ENCODE results near the gene ADAM33.

- no peak for TF ChIP-seq CTCF (conservative IDR thresholded peaks at IDR 0.05; ENCODE audit: low read length)
- no peak for TF ChIP-seq EZH2phosphoT487 (IDR thresholded peaks at IDR 0.05; ENCODE audit: borderline replicate concordance)
These were observed 50.3 kb downstream of the ADAM33 start for GRCh38 chr20:3631534-3631933.
